Lower leg skin (tissue), 4 donors: ENCODE results near the gene OGDH. TPM values are rescaled to one million over a fixed set of nuclear protein-coding genes. Genes with fewer than 3 reads are reported as not detected.

Experiments used
- DNase-seq, 2 donors: peaks; one replicate each; pipeline ENCODE4 v3.0.0-alpha.2; 2019; ENCODE audit warnings: low spot score in 2 of 2
- H3K4me3 ChIP-seq: fragments of 200-600 bp; sonication (generic); 2 replicates; pipeline ENCODE4 v1.5.1; 2017; ENCODE audit warnings: mild to moderate bottlenecking, low read depth; ENCODE audit not compliant: poor library complexity, severe bottlenecking
- POLR2A ChIP-seq, 2 donors: fragments of 450-650 bp; IDR thresholded peaks; one replicate each; pipeline ENCODE4 v1.6.1; 2016 to 2017; ENCODE audit warnings: antibody characterized with exemption in 2 of 2, mild to moderate bottlenecking in 1 of 2, moderate library complexity in 1 of 2
- WGBS, 2 donors: methylation state at CpG; one replicate each; pipeline ENCODE4 v1.1.5; 2018; 5-methylcytosine and 5-hydroxymethylcytosine counted together
- intact Hi-C: fragments of 100-400 bp; cut with DNase I; formaldehyde crosslinking; loops from one replicate; pipeline ENCODE4 v1.15.0; 2023; ENCODE audit warnings: low total_unique reads
- total RNA-seq, 4 donors: library from RNA; depleted of rRNA; stranded (reverse); fragments of >200 nt; gene quantifications; one replicate each; pipeline ENCODE4 v1.1.0, GENCODE V29; 2016
- TF ChIP-seq, protein P1 (sequence below), 3 donors: fragments of 450-650 bp; IDR thresholded peaks; one replicate each; pipeline ENCODE4 v1.5.1; 2016; ENCODE audit warnings: antibody characterized with exemption in 3 of 3, mild to moderate bottlenecking in 3 of 3, moderate library complexity in 2 of 3

Gene OGDH
- total RNA-seq, 4 donors from 2014 or later: 106 to 152 (median 126) TPM

DNA sequence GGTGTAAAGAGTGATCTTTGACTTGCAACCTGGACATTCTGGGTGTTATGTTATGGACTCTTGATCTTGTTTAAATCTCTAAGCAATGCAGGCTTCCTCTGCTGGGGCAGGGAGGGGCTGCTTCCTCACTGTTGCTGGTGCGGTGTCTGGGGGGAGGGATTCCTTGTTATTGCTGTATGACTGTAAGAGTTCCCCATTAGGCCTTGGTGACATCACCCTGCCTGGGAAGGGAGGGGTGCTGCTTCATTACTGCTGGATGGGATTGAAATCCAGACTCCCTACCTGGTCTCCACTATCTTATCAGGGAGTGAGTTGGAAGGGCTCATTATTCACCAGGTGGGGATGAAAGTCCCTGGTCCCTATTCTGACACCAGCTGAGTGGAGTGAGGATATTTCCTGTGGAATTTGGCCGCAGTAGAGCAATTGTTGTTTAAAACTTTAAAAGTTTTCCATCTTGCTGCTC is 8.8 kb downstream of the OGDH start:
- TF ChIP-seq, protein P1, sequence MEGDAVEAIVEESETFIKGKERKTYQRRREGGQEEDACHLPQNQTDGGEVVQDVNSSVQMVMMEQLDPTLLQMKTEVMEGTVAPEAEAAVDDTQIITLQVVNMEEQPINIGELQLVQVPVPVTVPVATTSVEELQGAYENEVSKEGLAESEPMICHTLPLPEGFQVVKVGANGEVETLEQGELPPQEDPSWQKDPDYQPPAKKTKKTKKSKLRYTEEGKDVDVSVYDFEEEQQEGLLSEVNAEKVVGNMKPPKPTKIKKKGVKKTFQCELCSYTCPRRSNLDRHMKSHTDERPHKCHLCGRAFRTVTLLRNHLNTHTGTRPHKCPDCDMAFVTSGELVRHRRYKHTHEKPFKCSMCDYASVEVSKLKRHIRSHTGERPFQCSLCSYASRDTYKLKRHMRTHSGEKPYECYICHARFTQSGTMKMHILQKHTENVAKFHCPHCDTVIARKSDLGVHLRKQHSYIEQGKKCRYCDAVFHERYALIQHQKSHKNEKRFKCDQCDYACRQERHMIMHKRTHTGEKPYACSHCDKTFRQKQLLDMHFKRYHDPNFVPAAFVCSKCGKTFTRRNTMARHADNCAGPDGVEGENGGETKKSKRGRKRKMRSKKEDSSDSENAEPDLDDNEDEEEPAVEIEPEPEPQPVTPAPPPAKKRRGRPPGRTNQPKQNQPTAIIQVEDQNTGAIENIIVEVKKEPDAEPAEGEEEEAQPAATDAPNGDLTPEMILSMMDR (IDR thresholded peaks at IDR 0.05): no peak
- no peak for TF ChIP-seq POLR2A (IDR thresholded peaks at IDR 0.05)
- H3K4me3 ChIP-seq: no peak overlapping the region
- 63 to 75% methylated on average over 2 of the region's 2 CpGs for WGBS, 2 donors
- intact Hi-C loops: no loop called here
- DNase-seq: peak in 1 of 2 donors; percentile 63

DNA sequence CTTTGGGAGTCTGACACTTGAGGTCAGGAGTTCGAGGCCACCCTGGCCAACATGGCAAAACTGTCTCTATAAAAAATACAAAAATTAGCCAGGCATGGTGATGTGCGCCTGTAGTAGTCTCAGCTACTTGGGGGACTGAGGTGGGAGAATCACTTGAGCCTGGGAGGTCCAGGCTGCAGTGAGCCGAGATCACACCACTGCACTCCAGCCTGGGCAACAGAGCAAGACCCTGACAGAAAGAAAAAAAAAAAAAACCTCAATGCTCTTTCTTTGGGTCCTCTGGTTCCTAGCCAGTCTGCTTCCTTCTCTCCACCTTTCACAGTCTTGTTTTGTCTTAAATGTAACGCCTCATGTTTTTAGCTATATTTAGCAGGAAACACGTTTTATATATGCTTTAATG is 9.4 kb downstream of the OGDH start:
- TF ChIP-seq POLR2A (IDR thresholded peaks at IDR 0.05): no peak
- TF ChIP-seq, protein P1 (IDR thresholded peaks at IDR 0.05): no peak
- intact Hi-C loops: no loop called here
- H3K4me3 ChIP-seq: no peak overlapping the region
- WGBS, 2 donors: 74 to 90% methylated on average over 5 of the region's 5 CpGs
- no peak for DNase-seq

DNA sequence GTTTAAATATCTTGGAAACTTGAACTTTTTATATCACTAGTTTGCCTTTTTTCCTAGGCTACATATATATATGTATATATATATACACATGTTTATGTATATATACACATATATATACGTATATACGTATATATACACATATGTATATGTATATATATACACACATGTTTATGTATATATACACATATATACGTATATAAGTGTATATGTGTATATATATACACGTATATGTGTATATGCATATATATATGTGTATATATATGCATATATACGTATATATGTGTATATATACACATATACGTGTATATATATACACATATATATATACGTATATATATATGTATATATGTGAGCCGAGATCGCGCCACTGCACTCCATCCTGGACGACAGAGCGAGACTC is 10.1 kb downstream of the OGDH start:
- DNase-seq: no peak
- H3K4me3 ChIP-seq: no peak overlapping the region
- 91 to 92% methylated on average over 12 of the region's 12 CpGs for WGBS, 2 donors
- TF ChIP-seq, protein P1 (IDR thresholded peaks at IDR 0.05): no peak
- TF ChIP-seq POLR2A (IDR thresholded peaks at IDR 0.05): no peak
- intact Hi-C loops: no loop called here

DNA sequence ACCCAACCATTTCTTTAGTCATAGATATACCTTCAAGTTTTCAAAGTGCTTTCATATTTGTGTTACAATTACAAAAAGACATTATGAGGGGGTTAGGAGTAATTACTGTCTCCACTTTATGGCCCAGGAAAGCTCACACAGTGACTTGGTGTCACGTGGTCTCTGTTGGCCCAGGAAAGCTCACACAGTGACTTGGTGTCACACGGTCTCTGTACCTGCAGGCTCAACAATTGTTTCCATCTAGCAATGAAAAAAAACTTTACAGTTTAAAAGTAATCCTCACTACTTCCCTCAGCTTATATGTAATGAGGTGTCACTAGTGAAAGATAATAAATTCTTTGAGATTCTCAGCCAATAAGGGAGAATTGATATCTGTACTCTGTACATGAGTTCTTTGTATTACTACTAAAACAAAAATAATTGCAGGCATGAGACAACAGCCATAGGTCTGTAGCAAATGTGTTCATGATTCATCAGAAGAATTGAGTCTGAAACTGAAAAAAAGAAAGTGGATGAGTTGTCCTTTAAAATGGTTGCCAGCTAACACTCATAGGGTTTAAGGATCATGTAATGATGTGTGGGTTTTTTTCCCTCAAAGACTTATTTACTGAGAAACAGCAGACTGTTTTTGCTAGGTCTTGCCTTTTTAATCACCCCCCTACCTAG is 10.9 kb downstream of the OGDH start:
- WGBS, 2 donors: 66 to 69% methylated on average over 2 of the region's 2 CpGs
- TF ChIP-seq POLR2A (IDR thresholded peaks at IDR 0.05): no peak
- TF ChIP-seq, protein P1 (IDR thresholded peaks at IDR 0.05): no peak
- DNase-seq: no peak
- intact Hi-C loops: no loop called here
- no peak overlapping the region for H3K4me3 ChIP-seq

DNA sequence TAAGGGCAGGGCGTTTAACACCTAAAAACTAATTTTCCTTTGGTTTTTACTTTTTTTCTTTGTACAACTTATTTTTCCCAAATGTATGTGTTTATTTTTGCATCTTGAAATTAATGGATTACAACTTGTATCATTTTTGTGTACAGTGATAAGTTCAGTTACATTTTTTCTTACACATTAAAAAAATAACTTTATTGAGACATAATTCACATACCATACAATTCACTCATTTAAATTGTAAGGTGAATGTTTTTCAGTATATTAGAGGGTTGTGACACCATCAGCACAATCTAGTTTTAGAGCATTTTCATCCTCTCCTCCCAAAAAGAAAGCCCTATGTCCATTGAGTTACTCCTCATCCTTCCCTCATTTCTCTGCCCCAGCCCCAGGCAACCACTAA is 11.6 kb downstream of the OGDH start:
- H3K4me3 ChIP-seq: no peak overlapping the region
- WGBS, 2 donors: 77 to 78% methylated on average over 1 of the region's 1 CpG
- DNase-seq: no peak
- no peak for TF ChIP-seq POLR2A (IDR thresholded peaks at IDR 0.05)
- TF ChIP-seq, protein P1 (IDR thresholded peaks at IDR 0.05): no peak
- intact Hi-C loops: no loop called here

DNA sequence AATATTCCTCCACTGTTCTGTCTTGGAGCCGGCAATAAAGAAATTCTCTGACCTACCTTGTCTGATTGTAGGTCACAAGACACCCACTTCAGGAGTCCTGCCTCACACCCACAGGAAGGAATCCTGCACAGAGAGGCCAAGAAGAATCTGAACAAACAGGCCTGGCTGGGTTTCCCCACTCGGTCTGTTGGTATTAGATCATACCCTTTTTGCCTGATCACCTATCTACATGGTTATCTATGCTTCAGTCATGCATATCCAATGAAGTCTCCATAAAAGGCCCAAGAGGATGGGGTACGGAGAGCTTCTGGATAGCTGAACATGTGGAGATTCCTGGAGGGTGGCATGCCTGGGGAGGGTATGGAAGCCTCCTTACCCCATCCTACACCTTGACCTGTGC is 12.3 kb downstream of the OGDH start:
- no peak overlapping the region for H3K4me3 ChIP-seq
- DNase-seq: no peak
- intact Hi-C loops: no loop called here
- TF ChIP-seq, protein P1 (IDR thresholded peaks at IDR 0.05): no peak
- TF ChIP-seq POLR2A (IDR thresholded peaks at IDR 0.05): no peak
- WGBS, 2 donors: 32 to 47% methylated on average over 3 of the region's 3 CpGs
